Panc1 (cell line): ENCODE results near the gene LRRC18.

Experiments
- CTCF ChIP-seq: fragments of 450-650 bp; IDR thresholded peaks from 2 replicates; pipeline ENCODE4 v1.5.1; 2017; ENCODE audit warnings: mild to moderate bottlenecking
- SIN3A ChIP-seq: IDR thresholded peaks from 2 replicates; pipeline ENCODE4 v1.6.1; 2012; ENCODE audit warnings: low read depth, mild to moderate bottlenecking, low read length, moderate library complexity, borderline replicate concordance; ENCODE audit not compliant: insufficient read depth
- TF ChIP-seq, protein P1 (sequence below), 2 experiments: IDR thresholded peaks; 2 replicates each; pipeline ENCODE4 v1.6.1; 2011 to 2012; ENCODE audit warnings: low read depth in 2 of 2, control low read depth in 1 of 2, low read length in 1 of 2, mild to moderate bottlenecking in 1 of 2, moderate library complexity in 1 of 2; ENCODE audit not compliant: insufficient read depth in 1 of 2

- TF ChIP-seq CTCF = no peak
- TF ChIP-seq, protein P1, sequence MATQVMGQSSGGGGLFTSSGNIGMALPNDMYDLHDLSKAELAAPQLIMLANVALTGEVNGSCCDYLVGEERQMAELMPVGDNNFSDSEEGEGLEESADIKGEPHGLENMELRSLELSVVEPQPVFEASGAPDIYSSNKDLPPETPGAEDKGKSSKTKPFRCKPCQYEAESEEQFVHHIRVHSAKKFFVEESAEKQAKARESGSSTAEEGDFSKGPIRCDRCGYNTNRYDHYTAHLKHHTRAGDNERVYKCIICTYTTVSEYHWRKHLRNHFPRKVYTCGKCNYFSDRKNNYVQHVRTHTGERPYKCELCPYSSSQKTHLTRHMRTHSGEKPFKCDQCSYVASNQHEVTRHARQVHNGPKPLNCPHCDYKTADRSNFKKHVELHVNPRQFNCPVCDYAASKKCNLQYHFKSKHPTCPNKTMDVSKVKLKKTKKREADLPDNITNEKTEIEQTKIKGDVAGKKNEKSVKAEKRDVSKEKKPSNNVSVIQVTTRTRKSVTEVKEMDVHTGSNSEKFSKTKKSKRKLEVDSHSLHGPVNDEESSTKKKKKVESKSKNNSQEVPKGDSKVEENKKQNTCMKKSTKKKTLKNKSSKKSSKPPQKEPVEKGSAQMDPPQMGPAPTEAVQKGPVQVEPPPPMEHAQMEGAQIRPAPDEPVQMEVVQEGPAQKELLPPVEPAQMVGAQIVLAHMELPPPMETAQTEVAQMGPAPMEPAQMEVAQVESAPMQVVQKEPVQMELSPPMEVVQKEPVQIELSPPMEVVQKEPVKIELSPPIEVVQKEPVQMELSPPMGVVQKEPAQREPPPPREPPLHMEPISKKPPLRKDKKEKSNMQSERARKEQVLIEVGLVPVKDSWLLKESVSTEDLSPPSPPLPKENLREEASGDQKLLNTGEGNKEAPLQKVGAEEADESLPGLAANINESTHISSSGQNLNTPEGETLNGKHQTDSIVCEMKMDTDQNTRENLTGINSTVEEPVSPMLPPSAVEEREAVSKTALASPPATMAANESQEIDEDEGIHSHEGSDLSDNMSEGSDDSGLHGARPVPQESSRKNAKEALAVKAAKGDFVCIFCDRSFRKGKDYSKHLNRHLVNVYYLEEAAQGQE (IDR thresholded peaks at IDR 0.05; ENCODE audit: insufficient read depth in 1 of 2, low read depth in 2 of 2, low read length in 1 of 2) = no peak
- TF ChIP-seq SIN3A = no peak
Measured at GRCh38 chr10:48964038-48964437, 24.4 kb upstream of the LRRC18 start.
